Adrenal gland (tissue), 5 donors: ENCODE measurements around the gene BMPR2.

ENCODE experiments used
- CTCF ChIP-seq, 6 experiments: fragments of 450-650 bp in 4 of 6; fragments of 200-600 bp in 2 of 6; sonication (generic) in 1 of 6; IDR thresholded peaks; 1 replicate in 5 of 6; 2 replicates in 1 of 6; pipeline versions ENCODE4 v1.5.1 to v1.8.0; 2016 to 2021; ENCODE audit warnings: antibody characterized with exemption in 6 of 6, mild to moderate bottlenecking in 2 of 6, moderate library complexity in 1 of 6
- POLR2A ChIP-seq, 2 donors: fragments of 450-650 bp; IDR thresholded peaks; one replicate each; pipeline ENCODE4 v1.6.1; 2017; ENCODE audit warnings: antibody characterized with exemption in 2 of 2, mild to moderate bottlenecking in 2 of 2, moderate library complexity in 1 of 2
- donor health status: DM: no; HTN: no; CAD: no.

GRCh38 chr2:202408546-202409140 lies 32.5 kb downstream of the BMPR2 start:
- TF ChIP-seq CTCF (IDR thresholded peaks at IDR 0.05) (no peak), POLR2A (IDR thresholded peaks at IDR 0.05) (no peak)
